Esophagus muscularis mucosa (tissue), 4 donors: Measurements from ENCODE around the gene NRSN1.

Experiments used
- CTCF ChIP-seq, 3 experiments: fragments of 200-600 bp in 2 of 3; fragments of 450-650 bp in 1 of 3; sonication (generic) in 2 of 3; IDR thresholded peaks; one replicate each; pipeline ENCODE4 v1.5.1; 2017 to 2019; ENCODE audit warnings: antibody characterized with exemption in 3 of 3, mild to moderate bottlenecking in 2 of 3, moderate library complexity in 1 of 3
- EP300 ChIP-seq: sonication (generic); formaldehyde crosslinking; IDR thresholded peaks from one replicate; pipeline ENCODE4 v1.6.1; 2017; ENCODE audit warnings: antibody characterized with exemption
- POLR2A ChIP-seq: fragments of 450-650 bp; IDR thresholded peaks from one replicate; pipeline ENCODE4 v1.6.1; 2017; ENCODE audit warnings: antibody characterized with exemption, moderate library complexity, mild to moderate bottlenecking, low read depth

- TF ChIP-seq CTCF (IDR thresholded peaks at IDR 0.05) (no peak), EP300 (no peak), POLR2A (no peak)
Measured at GRCh38 chr6:24100024-24100769, 25.8 kb upstream of the NRSN1 start.
